Right renal cortex interstitium (tissue), 3 donors: Measurements from ENCODE around the gene PDK4. TPM values are rescaled to one million over a fixed set of nuclear protein-coding genes. Genes with fewer than 3 reads are reported as not detected.

Source experiments
- DNase-seq, 3 donors: peaks; one replicate each; pipeline ENCODE4 v3.0.0-alpha.2; 2013; ENCODE audit warnings: low read depth in 3 of 3, low spot score in 2 of 3
- polyA plus RNA-seq, 3 donors: library from polyadenylated mRNA; unstranded; fragments of 120-200 nt; gene quantifications; one replicate each; pipeline ENCODE4 v1.2.1, GENCODE V29; 2013; ENCODE audit not compliant: insufficient read length in 3 of 3

PDK4 gene
- polyA plus RNA-seq, 3 donors = 15.8 to 21.0 (median 17.0) TPM

- no peak for DNase-seq
Observed at GRCh38 chr7:95535662-95536061, 60.7 kb downstream of the PDK4 start.

DNA sequence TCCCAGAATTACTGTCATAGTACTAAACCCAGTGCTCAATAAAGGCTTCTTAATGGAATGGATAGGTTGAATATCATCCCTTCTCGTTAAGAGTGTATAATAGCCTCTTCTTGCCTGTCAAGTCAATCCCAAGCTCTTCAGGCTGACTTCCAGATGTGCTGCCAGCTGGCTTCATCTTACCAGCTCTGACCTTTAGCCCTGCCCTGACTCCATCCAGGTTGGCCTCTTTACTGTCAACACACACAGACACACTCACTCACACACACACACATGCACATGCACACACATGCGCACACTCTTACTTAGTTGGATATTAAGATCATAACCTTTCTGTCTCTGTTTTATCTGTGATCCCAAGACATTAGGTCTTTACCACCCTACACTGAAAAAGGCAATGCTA, 61.5 kb downstream of the PDK4 start:
- DNase-seq = no peak

Other genes with a start within 250 kb of the PDK4 start
- gene PON3, start 200.1 kb downstream of the PDK4 start, polyA plus RNA-seq = 1 to 10 TPM; 1.5 to 1.8 (median 1.8) TPM
- 100 to 1,000 TPM; 154 to 181 (median 172) TPM for gene PON2, start 161.5 kb downstream of the PDK4 start, polyA plus RNA-seq
- gene ASB4, start 110.6 kb downstream of the PDK4 start, polyA plus RNA-seq = under 1 TPM; 0.06 to 0.24 (median 0.15) TPM
- under 1 TPM; 0.28 to 0.61 (median 0.51) TPM for gene DYNC1I1, start 176.0 kb upstream of the PDK4 start, polyA plus RNA-seq